Measurements from ENCODE around the gene IPO7. TPM values are rescaled to one million over a fixed set of nuclear protein-coding genes. Genes with fewer than 3 reads are reported as not detected.

Gene IPO7
- total RNA-seq, 1 experiment from 2014 or later: 170 TPM

GRCh38 chr11:9363954-9364912 lies 20.2 kb upstream of the IPO7 start:
- peaks cover 25% of the 10 kb centered on the region for H3K36me3 Mint-ChIP-seq (ENCODE audit: insufficient read depth, unreplicated experiment)
- CTCF ChIA-PET: interaction anchor here (0.7 to 2.2 kb wide), 3 partner anchors 21 to 1564 kb away, joined by 4 to 15 read pairs (median 6); partner anchors contain the start of gene IPO7
- peaks cover 31% of the 10 kb centered on the region for H3K4me1 Mint-ChIP-seq (ENCODE audit: low read depth, unreplicated experiment)
- no peaks in the 10 kb centered on the region for H3K9me3 Mint-ChIP-seq (ENCODE audit: low read depth, unreplicated experiment)
- H3K4me3 Mint-ChIP-seq (ENCODE audit: low read depth, unreplicated experiment): peak overlapping the region; percentile 56
- no peaks in the 10 kb centered on the region for H3K27me3 Mint-ChIP-seq (ENCODE audit: unreplicated experiment)
- TSS peak; percentile 92 for BruUV-seq (replicated peaks)
- no peak for TF ChIP-seq CTCF (IDR thresholded peaks at IDR 0.05; ENCODE audit: unreplicated experiment)
- intact Hi-C loops (cut with micrococcal nuclease; ENCODE audit: unreplicated experiment): loop anchor here (2.0 kb wide), 2 partner anchors 21 to 49 kb away; partner anchors contain the start of genes IPO7 and TMEM41B
- peak; percentile 98 for DNase-seq
- peak overlapping the region; percentile 99 for H3K27ac Mint-ChIP-seq (ENCODE audit: unreplicated experiment)

- BruUV-seq (replicated peaks): no TSS peak
- Mint-ChIP-seq H3K4me3 (ENCODE audit: low read depth, unreplicated experiment) (no peak overlapping the region), H3K27me3 (ENCODE audit: unreplicated experiment) (no peaks in the 10 kb centered on the region), H3K9me3 (ENCODE audit: low read depth, unreplicated experiment) (no peaks in the 10 kb centered on the region), H3K27ac (ENCODE audit: unreplicated experiment) (no peak overlapping the region), H3K36me3 (ENCODE audit: insufficient read depth, unreplicated experiment) (peaks cover 20% of the 10 kb centered on the region), H3K4me1 (ENCODE audit: low read depth, unreplicated experiment) (peaks cover 17% of the 10 kb centered on the region)
- no peak for DNase-seq
- intact Hi-C loops (cut with micrococcal nuclease; ENCODE audit: unreplicated experiment): no loop called here
- CTCF ChIA-PET: no interaction called here
- TF ChIP-seq CTCF (IDR thresholded peaks at IDR 0.05; ENCODE audit: unreplicated experiment): no peak
These were observed 16.9 kb upstream of the IPO7 start for GRCh38 chr11:9367551-9367950.

GRCh38 chr11:9377036-9377435 lies 7.4 kb upstream of the IPO7 start:
- CTCF ChIA-PET: interaction anchor here (0.7 kb wide), 1 partner anchor 599 kb away, joined by 5 read pairs; no protein-coding TSS in a partner anchor
- no peaks in the 10 kb centered on the region for H3K9me3 Mint-ChIP-seq (ENCODE audit: low read depth, unreplicated experiment)
- no peak overlapping the region for H3K27ac Mint-ChIP-seq (ENCODE audit: unreplicated experiment)
- no peak for TF ChIP-seq CTCF (IDR thresholded peaks at IDR 0.05; ENCODE audit: unreplicated experiment)
- H3K4me1 Mint-ChIP-seq (ENCODE audit: low read depth, unreplicated experiment): no peaks in the 10 kb centered on the region
- H3K27me3 Mint-ChIP-seq (ENCODE audit: unreplicated experiment): no peaks in the 10 kb centered on the region
- H3K4me3 Mint-ChIP-seq (ENCODE audit: low read depth, unreplicated experiment): no peak overlapping the region
- no peaks in the 10 kb centered on the region for H3K36me3 Mint-ChIP-seq (ENCODE audit: insufficient read depth, unreplicated experiment)
- no TSS peak for BruUV-seq (replicated peaks)
- DNase-seq: no peak
- intact Hi-C loops (cut with micrococcal nuclease; ENCODE audit: unreplicated experiment): no loop called here

- intact Hi-C loops (cut with micrococcal nuclease; ENCODE audit: unreplicated experiment): no loop called here
- BruUV-seq (replicated peaks): no TSS peak
- H3K4me1 Mint-ChIP-seq (ENCODE audit: low read depth, unreplicated experiment): peaks cover 2% of the 10 kb centered on the region
- no peaks in the 10 kb centered on the region for H3K27me3 Mint-ChIP-seq (ENCODE audit: unreplicated experiment)
- H3K27ac Mint-ChIP-seq (ENCODE audit: unreplicated experiment): no peak overlapping the region
- no peak for TF ChIP-seq CTCF (IDR thresholded peaks at IDR 0.05; ENCODE audit: unreplicated experiment)
- DNase-seq: no peak
- no peaks in the 10 kb centered on the region for H3K9me3 Mint-ChIP-seq (ENCODE audit: low read depth, unreplicated experiment)
- H3K4me3 Mint-ChIP-seq (ENCODE audit: low read depth, unreplicated experiment): no peak overlapping the region
- peaks cover under 1% of the 10 kb centered on the region for H3K36me3 Mint-ChIP-seq (ENCODE audit: insufficient read depth, unreplicated experiment)
- CTCF ChIA-PET: no interaction called here
These were observed 5.4 kb upstream of the IPO7 start for GRCh38 chr11:9379041-9379440.

All from Calu3 (cell line).